Inflammatory macrophage treated with lipopolysaccharide for 1 hour (primary cell): ENCODE data around the gene SNCB.

ENCODE experiments used
- DNase-seq, 2 donors: peaks; one replicate each; pipeline ENCODE4 v3.0.0-alpha.2; 2020 to 2022

Gene SNCB

GRCh38 chr5:176644294-176644693 is 14.0 kb upstream of the SNCB start:
- DNase-seq: no peak

GRCh38 chr5:176643491-176644219 is 13.3 kb upstream of the SNCB start:
- DNase-seq: no peak

- DNase-seq: no peak
Observed at GRCh38 chr5:176642675-176643490, 12.5 kb upstream of the SNCB start.

GRCh38 chr5:176640616-176641015 is 10.3 kb upstream of the SNCB start:
- no peak for DNase-seq

GRCh38 chr5:176639981-176640380 is 9.6 kb upstream of the SNCB start:
- DNase-seq: no peak

- DNase-seq: no peak
Observed at GRCh38 chr5:176639208-176639607, 8.9 kb upstream of the SNCB start.

- no peak for DNase-seq
Observed at GRCh38 chr5:176638437-176638836, 8.1 kb upstream of the SNCB start.

GRCh38 chr5:176637556-176637955 is 7.2 kb upstream of the SNCB start:
- DNase-seq: no peak

- DNase-seq: no peak
Observed at GRCh38 chr5:176636426-176636825, 6.1 kb upstream of the SNCB start.

GRCh38 chr5:176633598-176633997 is 3.3 kb upstream of the SNCB start:
- DNase-seq: no peak

GRCh38 chr5:176632745-176633144 is 2.4 kb upstream of the SNCB start:
- no peak for DNase-seq

GRCh38 chr5:176631383-176632200 is 1.3 kb upstream of the SNCB start:
- no peak for DNase-seq

GRCh38 chr5:176630681-176631222 is 418 bp upstream of the SNCB start:
- no peak for DNase-seq

GRCh38 chr5:176629317-176629852 is 949 bp downstream of the SNCB start:
- no peak for DNase-seq

GRCh38 chr5:176628406-176629228 is 1.7 kb downstream of the SNCB start:
- no peak for DNase-seq

- no peak for DNase-seq
Observed at GRCh38 chr5:176627582-176627981, 2.8 kb downstream of the SNCB start.

GRCh38 chr5:176626876-176627236 is 3.5 kb downstream of the SNCB start:
- no peak for DNase-seq

- no peak for DNase-seq
Observed at GRCh38 chr5:176625966-176626875, 4.1 kb downstream of the SNCB start.

- no peak for DNase-seq
Observed at GRCh38 chr5:176625512-176625911, 4.8 kb downstream of the SNCB start.

- DNase-seq: no peak
Observed at GRCh38 chr5:176624938-176625337, 5.4 kb downstream of the SNCB start.

- DNase-seq: no peak
Observed at GRCh38 chr5:176624142-176624541, 6.2 kb downstream of the SNCB start.
